ENCODE data around the gene SCNN1G. TPM values are rescaled to one million over a fixed set of nuclear protein-coding genes. Genes with fewer than 3 reads are reported as not detected.
A peak's percentile ranks its signal among the peaks of the same experiment; 100 is the strongest.

SCNN1G gene
- polyA plus RNA-seq, 5 donors: 4.0 to 6.3 (median 4.3) TPM

GRCh38 chr16:23149267-23149992 is 33.1 kb upstream of the SCNN1G start, which contains the start of gene USP31:
Gene USP31 (minus strand): TSS chr16:23149452. CDS start chr16:23149270, 182 bp downstream.
- peak; percentile 91 for DNase-seq

DNA sequence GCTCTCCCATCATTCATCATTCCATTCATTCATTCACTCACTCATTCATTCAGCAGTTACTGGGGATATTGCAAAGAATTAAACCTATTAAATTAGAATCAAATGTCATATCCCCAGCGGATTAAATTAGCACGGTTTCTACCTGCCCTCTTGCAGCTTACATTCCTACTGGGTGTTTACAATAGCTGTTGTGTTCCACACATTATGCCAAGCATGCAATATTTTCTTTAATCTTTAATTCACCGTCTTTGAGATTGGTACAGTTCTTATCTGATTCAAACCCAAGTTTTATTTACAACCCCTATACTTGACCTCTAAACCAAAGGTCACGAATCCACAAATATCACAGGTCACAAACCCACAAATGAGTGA is 32.6 kb upstream of the SCNN1G start:
- no peak for DNase-seq

DNA sequence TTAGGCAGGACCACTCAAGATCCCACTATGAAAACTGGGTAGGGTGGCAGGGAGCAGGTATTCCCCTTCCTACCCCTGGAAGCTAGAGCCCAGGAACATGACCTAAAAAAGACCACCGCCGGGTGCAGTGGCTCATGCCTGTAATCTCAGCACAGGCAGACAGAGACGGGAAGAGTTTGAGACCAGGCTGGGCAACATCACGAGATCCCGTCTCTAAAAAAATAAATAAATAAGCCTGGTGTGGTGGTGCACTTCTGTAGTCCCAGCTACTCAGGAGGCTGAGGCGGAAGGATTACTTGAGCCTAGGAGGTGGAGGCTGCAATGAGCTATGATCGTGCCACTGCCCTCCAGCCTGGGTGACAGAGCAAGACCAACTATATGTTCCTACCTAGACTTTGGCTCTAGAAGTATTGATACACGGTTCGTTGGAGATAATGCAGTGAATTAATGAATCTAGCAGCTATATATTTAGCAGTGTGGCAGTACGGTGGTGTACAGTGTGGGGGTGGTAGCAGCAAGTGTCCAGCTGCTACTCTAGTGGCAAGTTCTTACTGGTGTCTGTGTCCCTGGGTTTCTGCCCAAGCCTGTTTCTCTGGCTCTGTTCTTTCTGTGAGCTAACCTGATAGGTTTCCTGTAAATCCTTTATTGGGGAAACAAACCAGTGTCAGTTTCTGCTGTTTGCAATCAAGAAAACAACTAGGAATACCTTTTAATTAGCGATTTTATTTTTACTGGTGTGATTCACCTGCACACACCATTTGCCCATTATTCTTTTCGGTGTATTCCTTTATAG is 30.0 kb upstream of the SCNN1G start:
- DNase-seq: no peak

- no peak for DNase-seq
Observed at GRCh38 chr16:23155445-23156049, 27.0 kb upstream of the SCNN1G start.

DNA sequence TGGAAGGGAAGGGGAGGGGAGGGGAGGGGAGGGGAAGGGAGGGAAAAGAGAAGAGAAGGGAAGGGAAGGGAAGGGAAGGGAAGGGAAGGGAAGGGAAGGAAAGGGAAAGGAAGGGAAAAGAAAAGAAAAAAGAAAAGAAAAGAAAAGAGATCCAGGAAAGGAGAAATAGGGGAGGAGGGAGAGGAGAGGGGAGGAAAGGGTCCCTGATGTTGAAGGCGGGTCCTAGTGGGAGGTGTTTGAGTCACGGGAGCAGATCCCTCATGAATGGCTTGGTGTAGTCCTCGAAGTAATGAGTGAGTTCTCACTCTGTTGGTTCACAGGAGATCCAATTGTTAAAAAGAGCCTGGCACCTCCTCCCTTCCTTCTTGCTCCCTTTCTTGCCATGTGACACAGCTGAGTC is 26.4 kb upstream of the SCNN1G start:
- no peak for DNase-seq

DNA sequence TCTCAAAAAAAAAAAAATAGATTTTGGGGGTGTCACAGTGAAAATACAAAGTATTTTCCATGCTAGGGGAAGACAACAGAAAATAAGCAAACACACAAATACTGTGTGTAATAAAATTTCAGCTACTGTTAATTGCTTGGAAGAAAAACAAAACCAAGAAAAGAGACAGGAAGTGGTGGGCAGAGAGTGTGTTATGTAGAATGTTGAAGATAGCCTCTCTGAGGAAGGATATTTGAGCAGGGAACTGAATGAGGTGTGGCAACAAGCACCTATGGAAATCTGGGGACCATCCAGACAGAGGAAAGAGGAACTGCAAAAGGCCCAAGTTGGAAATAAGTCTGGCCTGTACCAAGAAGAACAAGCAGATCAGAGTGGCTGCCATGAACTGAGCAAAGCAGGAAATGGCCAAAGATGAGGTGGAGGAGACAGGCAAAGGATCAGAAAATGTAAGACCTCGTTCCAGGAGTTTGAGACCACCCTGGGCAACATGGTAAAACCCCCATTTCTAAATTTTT is 25.5 kb upstream of the SCNN1G start:
- DNase-seq: no peak

- DNase-seq: no peak
Observed at GRCh38 chr16:23158114-23158513, 24.4 kb upstream of the SCNN1G start.

DNA sequence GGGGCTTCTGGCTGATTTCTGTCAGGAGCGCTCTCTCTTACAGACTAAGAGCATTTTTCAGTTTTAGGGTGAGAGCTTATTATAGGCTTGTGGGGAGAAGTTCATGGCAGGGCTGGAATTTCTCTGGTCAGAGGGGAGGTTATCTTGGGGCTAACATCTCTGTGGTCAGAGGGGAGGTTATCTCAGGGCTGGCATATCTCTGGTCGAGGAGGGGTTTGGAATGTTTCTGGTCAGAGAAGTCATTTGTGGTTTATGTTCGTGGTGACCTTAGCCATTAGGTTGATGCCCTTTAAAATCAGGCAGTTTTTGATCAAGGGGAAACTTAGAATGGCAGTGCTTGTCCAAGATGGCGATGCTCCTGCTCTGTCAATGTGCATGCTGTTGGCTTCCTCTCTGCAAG is 22.5 kb upstream of the SCNN1G start:
- DNase-seq: no peak

DNA sequence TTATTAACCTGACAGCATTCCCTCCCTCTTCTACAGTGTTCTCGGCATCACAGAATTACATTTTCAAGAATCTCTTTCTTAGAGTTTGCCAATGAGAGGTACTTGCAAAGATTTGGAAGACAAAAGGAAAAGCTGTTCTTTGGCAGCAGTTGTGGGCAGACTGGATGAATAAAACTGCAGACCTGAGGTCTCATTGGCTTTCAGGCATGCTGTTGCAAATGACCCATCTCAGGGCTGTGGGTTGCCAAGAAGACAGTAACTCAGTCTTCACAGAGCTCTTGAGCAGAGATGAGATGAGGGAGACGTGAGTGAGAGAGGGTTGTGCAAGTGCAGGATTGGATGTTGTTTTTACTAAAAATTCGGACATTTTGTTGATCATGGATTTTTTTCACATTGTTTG is 22.0 kb upstream of the SCNN1G start:
- no peak for DNase-seq

DNA sequence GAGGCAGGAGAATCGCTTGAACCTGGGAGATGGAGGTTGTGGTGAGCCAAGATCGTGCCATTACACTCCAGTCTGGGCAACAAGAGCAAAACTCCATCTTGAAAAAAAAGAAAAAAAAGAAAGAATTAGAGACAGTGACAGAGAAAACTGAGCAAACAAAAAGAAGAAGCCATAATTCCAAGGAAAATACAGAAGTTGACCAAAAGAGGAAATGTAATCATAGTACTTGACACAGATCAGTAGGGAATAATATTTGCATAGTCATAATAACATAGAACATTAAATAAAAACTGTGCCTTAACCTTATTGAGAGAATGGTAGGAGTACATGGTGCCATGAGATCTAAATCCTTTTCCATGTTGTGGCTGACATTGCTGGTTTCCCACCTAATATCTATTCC is 18.6 kb upstream of the SCNN1G start:
- DNase-seq: no peak

DNA sequence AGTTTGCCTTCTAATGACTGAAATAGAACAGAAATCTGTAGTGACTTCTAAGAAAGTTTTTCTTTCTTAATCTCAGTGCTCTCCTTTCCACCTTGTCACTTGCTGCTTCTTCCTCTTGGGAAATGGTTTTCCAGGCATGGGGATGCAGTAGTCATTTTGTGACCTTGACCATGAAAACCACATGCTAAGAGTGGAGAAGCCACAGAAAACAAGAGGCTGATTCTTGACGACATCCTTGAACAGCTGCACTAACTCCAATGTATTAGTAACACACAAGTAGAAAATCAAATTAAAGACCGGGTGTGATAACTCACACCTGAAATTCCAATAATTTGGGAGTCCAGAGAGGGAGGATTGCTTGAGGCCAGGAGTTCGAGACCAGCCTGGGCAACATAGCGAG is 17.8 kb upstream of the SCNN1G start:
- no peak for DNase-seq

GRCh38 chr16:23172583-23172982 is 10.0 kb upstream of the SCNN1G start:
- DNase-seq: no peak

DNA sequence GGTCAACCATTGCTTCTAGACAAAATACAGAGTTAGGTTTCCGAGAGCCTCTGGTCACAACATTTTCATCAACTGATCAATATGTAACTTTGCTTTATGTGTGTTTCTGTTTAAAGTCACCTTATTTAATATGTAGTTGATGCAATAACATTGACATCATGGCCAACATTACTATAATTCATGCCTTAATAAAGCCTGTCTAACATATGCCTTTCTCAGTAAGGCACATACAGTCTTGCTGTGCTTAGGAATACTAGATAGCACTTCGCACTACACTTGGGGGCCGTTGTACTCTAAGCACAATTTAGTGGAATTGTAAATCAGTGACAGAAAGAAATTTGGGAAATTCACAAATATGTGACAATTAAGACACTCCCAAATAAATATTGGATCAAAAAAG is 9.6 kb upstream of the SCNN1G start:
- DNase-seq: no peak

DNA sequence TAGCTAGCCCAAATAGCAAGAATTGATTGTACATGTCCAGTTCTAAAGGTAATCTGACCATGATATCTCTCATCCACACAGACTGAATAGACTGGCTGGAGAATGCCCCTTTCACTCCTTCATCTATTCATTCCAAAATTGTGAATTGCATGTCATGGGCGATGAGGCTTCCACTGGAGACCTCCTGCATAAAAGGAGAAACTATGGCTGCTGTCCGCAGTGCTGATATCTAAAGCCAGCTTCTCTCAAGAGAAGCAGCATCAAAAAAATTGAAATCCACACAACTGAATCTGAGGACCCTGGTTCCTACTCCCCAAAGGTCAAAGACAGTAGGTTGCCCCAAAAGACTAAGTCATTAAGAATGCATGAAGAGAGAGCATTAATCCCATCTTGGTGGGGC is 7.9 kb upstream of the SCNN1G start:
- DNase-seq: no peak

- no peak for DNase-seq
Observed at GRCh38 chr16:23175651-23176050, 6.9 kb upstream of the SCNN1G start.

- DNase-seq: no peak
Observed at GRCh38 chr16:23181506-23181905, 1.0 kb upstream of the SCNN1G start.

DNA sequence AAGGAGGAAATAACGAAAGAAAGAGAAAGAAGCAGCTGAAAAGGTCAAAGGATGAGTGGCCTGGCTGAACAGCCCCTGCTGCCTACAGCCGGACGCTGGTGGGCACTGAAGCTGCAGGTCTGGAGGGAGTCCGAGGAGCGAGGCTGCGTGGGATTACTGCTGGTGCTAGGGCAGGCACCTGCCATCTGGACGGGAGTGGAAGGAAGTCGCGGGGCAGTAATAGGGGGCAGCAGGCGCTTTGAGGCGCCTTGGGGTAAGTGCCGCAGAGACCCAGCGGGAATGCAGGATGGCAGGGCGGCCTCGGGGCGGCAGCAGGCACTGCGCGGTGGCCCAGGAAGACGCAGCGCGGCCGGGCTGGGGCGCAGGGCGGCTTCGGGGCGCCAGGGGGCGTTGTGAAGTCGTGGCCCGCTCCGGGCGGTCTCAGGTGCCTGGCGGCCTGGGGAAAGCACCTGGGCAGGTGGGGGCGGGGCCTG is 303 bp upstream of the SCNN1G start:
- DNase-seq: peak; percentile 65 to 67

- DNase-seq: no peak
Observed at GRCh38 chr16:23183543-23183862, 958 bp downstream of the SCNN1G start.

DNA sequence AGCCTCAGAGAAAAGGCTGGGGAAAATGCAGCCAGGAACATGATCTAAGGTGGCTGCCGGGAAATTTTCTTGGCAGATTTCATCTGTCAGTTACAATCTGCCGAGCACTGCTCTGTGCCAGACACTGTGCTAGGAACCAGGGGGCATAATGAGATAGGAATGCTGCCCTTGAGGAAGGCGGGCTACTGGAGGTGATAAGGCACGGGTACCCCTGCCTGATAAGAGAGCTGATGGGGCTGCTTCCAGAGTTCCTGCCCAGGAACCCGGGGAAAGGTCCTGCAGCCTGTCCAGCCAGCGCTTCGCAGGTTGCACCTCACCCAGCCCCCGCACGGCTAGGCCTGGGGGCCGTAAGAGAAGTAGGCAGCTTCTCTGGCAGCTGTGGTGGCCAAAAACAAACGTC is 3.1 kb downstream of the SCNN1G start:
- DNase-seq: no peak

- no peak for DNase-seq
Observed at GRCh38 chr16:23186171-23186570, 3.6 kb downstream of the SCNN1G start.

- no peak for DNase-seq
Observed at GRCh38 chr16:23187341-23187740, 4.8 kb downstream of the SCNN1G start.

DNA sequence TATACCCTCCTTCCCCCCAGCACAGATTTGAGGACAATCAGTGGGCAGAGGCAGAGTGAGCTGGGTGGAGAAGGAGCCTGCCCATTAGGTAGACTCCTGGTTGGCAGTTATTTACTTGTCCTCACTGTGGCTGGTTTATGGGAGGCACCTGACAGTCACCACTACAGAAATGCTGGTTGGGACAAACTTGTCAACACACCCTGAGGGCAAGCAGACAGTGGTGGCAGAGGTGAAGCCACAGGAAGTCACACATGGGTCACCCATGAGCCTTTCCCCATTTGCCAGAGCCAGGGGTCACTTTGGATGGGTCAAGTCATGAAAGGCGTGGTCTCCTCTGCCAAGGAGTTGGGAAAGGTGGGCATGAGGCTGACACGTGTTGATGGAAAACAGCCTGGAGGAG is 6.4 kb downstream of the SCNN1G start:
- no peak for DNase-seq

Measured in right lung (tissue), 5 donors.